Testis (tissue), 2 donors: Measurements from ENCODE around the gene PTGER2.

Source experiments
- POLR2A ChIP-seq: fragments of 450-650 bp; IDR thresholded peaks from one replicate; pipeline ENCODE4 v1.6.1; 2017; ENCODE audit warnings: antibody characterized with exemption, mild to moderate bottlenecking, moderate library complexity
- TF ChIP-seq, protein P1 (sequence below), 3 experiments: fragments of 450-650 bp in 2 of 3; fragments of 200-600 bp in 1 of 3; sonication (generic) in 1 of 3; IDR thresholded peaks; one replicate each; pipeline ENCODE4 v1.5.1; 2016 to 2019; ENCODE audit warnings: antibody characterized with exemption in 3 of 3, mild to moderate bottlenecking in 2 of 3, moderate library complexity in 1 of 3

- TF ChIP-seq, protein P1, sequence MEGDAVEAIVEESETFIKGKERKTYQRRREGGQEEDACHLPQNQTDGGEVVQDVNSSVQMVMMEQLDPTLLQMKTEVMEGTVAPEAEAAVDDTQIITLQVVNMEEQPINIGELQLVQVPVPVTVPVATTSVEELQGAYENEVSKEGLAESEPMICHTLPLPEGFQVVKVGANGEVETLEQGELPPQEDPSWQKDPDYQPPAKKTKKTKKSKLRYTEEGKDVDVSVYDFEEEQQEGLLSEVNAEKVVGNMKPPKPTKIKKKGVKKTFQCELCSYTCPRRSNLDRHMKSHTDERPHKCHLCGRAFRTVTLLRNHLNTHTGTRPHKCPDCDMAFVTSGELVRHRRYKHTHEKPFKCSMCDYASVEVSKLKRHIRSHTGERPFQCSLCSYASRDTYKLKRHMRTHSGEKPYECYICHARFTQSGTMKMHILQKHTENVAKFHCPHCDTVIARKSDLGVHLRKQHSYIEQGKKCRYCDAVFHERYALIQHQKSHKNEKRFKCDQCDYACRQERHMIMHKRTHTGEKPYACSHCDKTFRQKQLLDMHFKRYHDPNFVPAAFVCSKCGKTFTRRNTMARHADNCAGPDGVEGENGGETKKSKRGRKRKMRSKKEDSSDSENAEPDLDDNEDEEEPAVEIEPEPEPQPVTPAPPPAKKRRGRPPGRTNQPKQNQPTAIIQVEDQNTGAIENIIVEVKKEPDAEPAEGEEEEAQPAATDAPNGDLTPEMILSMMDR (IDR thresholded peaks at IDR 0.05) = no peak
- no peak for TF ChIP-seq POLR2A
Measured at GRCh38 chr14:52305014-52305413, 9.1 kb upstream of the PTGER2 start.
